HepG2 (cell line): ENCODE results near the gene DTYMK. TPM values are rescaled to one million over a fixed set of nuclear protein-coding genes. Genes with fewer than 3 reads are reported as not detected.

Source experiments
- ATAC-seq: fragments of 200-7000 bp; cut with Tn5 transposase; 3 replicates; pipeline ENCODE4 v1.9.1; 2020; ENCODE audit warnings: mild to moderate bottlenecking, moderate library complexity
- BruUV-seq: library from RNA; stranded (reverse); fragments of 400-500 nt; replicated peaks from 2 replicates; lab custom pipeline; 2021; lab: Mats Ljungman, UMichigan
- CTCF ChIA-PET: fragments of 300-600 bp; formaldehyde crosslinking; extraction: SDS; loops from one replicate; lab custom pipeline; 2021; ENCODE audit warnings: low total read pairs, inconsistent platforms, low intra/inter-chr PET ratio; lab: Yijun Ruan, JAX
- POLR2A ChIA-PET: fragments of 350-600 bp; sonication (Branson Sonifier 250); formaldehyde crosslinking; loops from one replicate; lab custom pipeline; 2020; ENCODE audit warnings: antibody characterized with exemption, inconsistent platforms; lab: Yijun Ruan, JAX
- DNase-seq: peaks from one replicate; pipeline ENCODE4 v3.0.0-alpha.2; 2015; ENCODE audit warnings: low spot score
- FAIRE-seq: peaks from 3 replicates; lab custom pipeline; 2011; peaks lifted over from hg19 to GRCh38; lab: Jason Lieb, UNC
- H2AFZ ChIP-seq: one replicate; pipeline ENCODE4 v1.6.1; 2011; ENCODE audit warnings: low read length, inconsistent platforms
- H3K27ac ChIP-seq: fragments of 300-600 bp; 3 replicates; pipeline ENCODE4 v1.8.0; 2011; ENCODE audit warnings: mixed run types, mild to moderate bottlenecking, mixed read lengths, low read length, inconsistent platforms; ENCODE audit not compliant: insufficient read depth; ENCODE audit errors: extremely low read length
- H3K27me3 ChIP-seq, 2 experiments: fragments of 200-600 bp in 1 of 2; 2 replicates in 1 of 2; 3 replicates in 1 of 2; pipeline versions ENCODE4 v1.6.0 to v1.8.0; 2011; ENCODE audit warnings: low read length in 2 of 2, mild to moderate bottlenecking in 2 of 2, moderate library complexity in 2 of 2, inconsistent platforms in 1 of 2; ENCODE audit not compliant: insufficient read depth in 2 of 2, control insufficient read depth in 1 of 2
- H3K36me3 ChIP-seq, 2 experiments: fragments of 200-600 bp in 1 of 2; replicated peaks in 1 of 2; 2 replicates in 1 of 2; 3 replicates in 1 of 2; pipeline versions ENCODE4 v1.5.1 to v1.8.0; 2011; ENCODE audit warnings: low read length in 2 of 2, inconsistent platforms in 1 of 2; ENCODE audit not compliant: insufficient read depth in 2 of 2, control insufficient read depth in 1 of 2
- H3K4me1 ChIP-seq: 2 replicates; pipeline ENCODE4 v1.5.1; 2012; ENCODE audit warnings: low read length, inconsistent platforms; ENCODE audit not compliant: insufficient read depth
- H3K4me2 ChIP-seq: 2 replicates; pipeline ENCODE4 v1.6.0; 2011; ENCODE audit warnings: low read depth, low read length, inconsistent platforms
- H3K4me3 ChIP-seq, 3 experiments: fragments of 200-600 bp in 1 of 3; sonication (generic), shearing (Covaris generic) in 1 of 3; replicated peaks in 1 of 3; 2 replicates each; pipeline ENCODE4 v1.5.1; 2011 to 2016; ENCODE audit warnings: low read length in 3 of 3, inconsistent platforms in 2 of 3, low read depth in 2 of 3, mild to moderate bottlenecking in 2 of 3, control low read depth in 1 of 3, mixed read lengths in 1 of 3; ENCODE audit not compliant: insufficient read depth in 1 of 3
- H3K79me2 ChIP-seq: one replicate; pipeline ENCODE4 v1.6.1; 2011; ENCODE audit warnings: low read length, inconsistent platforms; ENCODE audit not compliant: insufficient read depth
- H3K9ac ChIP-seq: 2 replicates; pipeline ENCODE4 v1.6.0; 2011; ENCODE audit warnings: mild to moderate bottlenecking, low read depth, low read length, inconsistent platforms; ENCODE audit not compliant: insufficient read depth
- H3K9me3 ChIP-seq: 2 replicates; pipeline ENCODE4 v1.5.1; 2012; ENCODE audit warnings: mild to moderate bottlenecking, low read length
- H4K20me1 ChIP-seq: 2 replicates; pipeline ENCODE4 v1.6.0; 2011; ENCODE audit warnings: inconsistent platforms, mild to moderate bottlenecking, low read length, moderate library complexity; ENCODE audit not compliant: insufficient read depth
- CBFB ChIP-seq: sonication (generic); formaldehyde crosslinking; IDR thresholded peaks from 2 replicates; pipeline ENCODE4 v1.4.0; 2020; ENCODE audit warnings: missing genetic modification reagents
- HDAC1 ChIP-seq: sonication (generic); formaldehyde crosslinking; IDR thresholded peaks from 2 replicates; pipeline ENCODE4 v1.5.1; 2020; ENCODE audit warnings: mild to moderate bottlenecking, missing genetic modification reagents
- KDM3A ChIP-seq: IDR thresholded peaks from 2 replicates; pipeline ENCODE4 v1.6.1; 2018; ENCODE audit warnings: low read depth, missing compliant biosample characterization
- KDM4B ChIP-seq: sonication (generic); formaldehyde crosslinking; IDR thresholded peaks from 2 replicates; pipeline ENCODE4 v1.4.0; 2020; ENCODE audit warnings: missing genetic modification reagents
- MBNL3 ChIP-seq: fragments of 250-450 bp; sonication (Bioruptor Pico); conservative IDR thresholded peaks from 2 replicates; pipeline ENCODE4 v1.8.0; 2022; ENCODE audit warnings: mild to moderate bottlenecking, inconsistent platforms
- ZFP1 ChIP-seq: IDR thresholded peaks from 2 replicates; pipeline ENCODE4 v1.6.1; 2016
- ZNF547 ChIP-seq: sonication (generic); formaldehyde crosslinking; IDR thresholded peaks from 2 replicates; pipeline ENCODE4 v1.5.1; 2020; ENCODE audit warnings: mild to moderate bottlenecking, missing genetic modification reagents
- ZNF549 ChIP-seq: sonication (generic); formaldehyde crosslinking; IDR thresholded peaks from 2 replicates; pipeline ENCODE4 v1.5.0; 2020; ENCODE audit warnings: missing genetic modification reagents
- ZNF558 ChIP-seq: sonication (generic); formaldehyde crosslinking; IDR thresholded peaks from 2 replicates; pipeline ENCODE4 v1.9.0; 2022; ENCODE audit warnings: mild to moderate bottlenecking, missing genetic modification reagents, borderline replicate concordance
- WGBS: methylation state at CpG from one replicate; pipeline ENCODE4 v1.1.6; 2017; ENCODE audit warnings: low lambda C conversion rate; 5-methylcytosine and 5-hydroxymethylcytosine counted together
- in situ Hi-C: cut with HindIII; loops from 2 replicates; pipeline ENCODE4 v1.10.0; 2017; ENCODE audit warnings: low pct_unique_long_range_greater_than_20kb; ENCODE audit not compliant: extremely low pct_ligation_motif_present
- intact Hi-C: fragments of 100-400 bp; cut with micrococcal nuclease; formaldehyde crosslinking; loops from one replicate; pipeline ENCODE4 v1.10.0; 2022; ENCODE audit not compliant: unreplicated experiment
- polyA plus RNA-seq, 8 experiments: library from polyadenylated mRNA; depleted of rRNA in 3 of 8; stranded (reverse) in 7 of 8; unstranded in 1 of 8; fragments of >200 nt; fragmentation: Illumina TruSeq in 4 of 8; extraction: Trizol in 4 of 8; gene quantifications; 2 replicates each; pipeline versions ENCODE4 v1.2.1 to v1.2.3, GENCODE V29; 2011 to 2016; ENCODE audit warnings: low read depth in 4 of 8, missing spikeins in 1 of 8, mixed read lengths in 1 of 8; ENCODE audit not compliant: insufficient read depth in 1 of 8
- total RNA-seq, 5 experiments: library from RNA; depleted of rRNA; stranded (reverse); fragments of >200 nt; fragmentation: Illumina TruSeq; extraction: Trizol; gene quantifications; 2 replicates each; pipeline ENCODE4 v1.2.3, GENCODE V29; 2016; ENCODE audit warnings: low read depth in 1 of 5
- TF ChIP-seq, protein P1 (sequence below): fragments of 450-650 bp; IDR thresholded peaks from 2 replicates; pipeline ENCODE4 v1.6.1; 2017
- TF ChIP-seq, protein P2 (sequence below): sonication (generic); formaldehyde crosslinking; IDR thresholded peaks from 2 replicates; pipeline ENCODE4 v1.5.0; 2020; ENCODE audit warnings: mild to moderate bottlenecking, missing genetic modification reagents
- TF ChIP-seq, protein P3 (sequence below): IDR thresholded peaks from 2 replicates; pipeline ENCODE4 v1.6.1; 2012; ENCODE audit warnings: low read depth, low read length, improper control_type of control experiment

The DTYMK gene
- total and polyA plus RNA-seq, 2 of the 13 experiments (the other 11 are each of a cell fraction or from before 2014, with no cell fraction given) = 57.5 to 134 TPM

DNA sequence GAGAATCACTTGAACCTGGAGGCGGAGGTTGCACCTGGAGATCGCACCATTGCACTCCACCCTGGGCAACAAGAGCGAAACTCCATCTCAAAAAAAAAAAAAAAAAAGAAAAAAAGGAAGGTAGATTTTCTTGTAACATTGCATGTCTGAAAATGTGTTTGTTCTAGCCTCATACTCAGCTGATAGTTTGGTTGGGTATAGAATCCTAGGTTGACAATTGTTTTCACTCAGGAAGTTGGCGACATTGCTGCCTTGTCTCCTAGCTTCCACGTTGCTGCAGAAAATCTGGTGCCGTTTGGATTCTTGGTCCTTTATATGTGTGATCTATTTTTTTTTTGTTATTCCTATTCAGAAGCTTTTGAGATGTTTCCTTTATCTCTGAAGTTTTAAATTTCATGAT is 19.9 kb upstream of the DTYMK start:
- ChIA-PET CTCF (no interaction called here), POLR2A (no interaction called here)
- 97% methylated on average over 6 of the region's 6 CpGs for WGBS
- H2AFZ ChIP-seq = no peak overlapping the region
- intact Hi-C loops = no loop called here
- TF ChIP-seq, protein P1, sequence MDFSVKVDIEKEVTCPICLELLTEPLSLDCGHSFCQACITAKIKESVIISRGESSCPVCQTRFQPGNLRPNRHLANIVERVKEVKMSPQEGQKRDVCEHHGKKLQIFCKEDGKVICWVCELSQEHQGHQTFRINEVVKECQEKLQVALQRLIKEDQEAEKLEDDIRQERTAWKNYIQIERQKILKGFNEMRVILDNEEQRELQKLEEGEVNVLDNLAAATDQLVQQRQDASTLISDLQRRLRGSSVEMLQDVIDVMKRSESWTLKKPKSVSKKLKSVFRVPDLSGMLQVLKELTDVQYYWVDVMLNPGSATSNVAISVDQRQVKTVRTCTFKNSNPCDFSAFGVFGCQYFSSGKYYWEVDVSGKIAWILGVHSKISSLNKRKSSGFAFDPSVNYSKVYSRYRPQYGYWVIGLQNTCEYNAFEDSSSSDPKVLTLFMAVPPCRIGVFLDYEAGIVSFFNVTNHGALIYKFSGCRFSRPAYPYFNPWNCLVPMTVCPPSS = no peak
- peak; percentile 99 for TF ChIP-seq ZFP1 (CRISPR knock-in tag)
- ATAC-seq (no peak), FAIRE-seq (no peak), DNase-seq (no peak)
- no TSS peak for BruUV-seq
- peaks cover 15% of the 10 kb centered on the region for H3K4me1 ChIP-seq
- H3K9ac ChIP-seq = no peak overlapping the region
- no peak overlapping the region for H3K27ac ChIP-seq
- H3K4me3 ChIP-seq = no peak overlapping the region
- no peak overlapping the region for H3K4me2 ChIP-seq
- peaks cover 13% of the 10 kb centered on the region; the same call in 1 of the 2 replicates for H3K9me3 ChIP-seq
- peaks cover 18% of the 10 kb centered on the region; the same call in 1 of the 2 replicates for H4K20me1 ChIP-seq
- H3K27me3 ChIP-seq = no peaks in the 10 kb centered on the region
- in situ Hi-C loops = no loop called here
- H3K36me3 ChIP-seq = peaks cover 34 to 64% of the 10 kb centered on the region in 2 experiments
- peaks cover 22% of the 10 kb centered on the region for H3K79me2 ChIP-seq

DNA sequence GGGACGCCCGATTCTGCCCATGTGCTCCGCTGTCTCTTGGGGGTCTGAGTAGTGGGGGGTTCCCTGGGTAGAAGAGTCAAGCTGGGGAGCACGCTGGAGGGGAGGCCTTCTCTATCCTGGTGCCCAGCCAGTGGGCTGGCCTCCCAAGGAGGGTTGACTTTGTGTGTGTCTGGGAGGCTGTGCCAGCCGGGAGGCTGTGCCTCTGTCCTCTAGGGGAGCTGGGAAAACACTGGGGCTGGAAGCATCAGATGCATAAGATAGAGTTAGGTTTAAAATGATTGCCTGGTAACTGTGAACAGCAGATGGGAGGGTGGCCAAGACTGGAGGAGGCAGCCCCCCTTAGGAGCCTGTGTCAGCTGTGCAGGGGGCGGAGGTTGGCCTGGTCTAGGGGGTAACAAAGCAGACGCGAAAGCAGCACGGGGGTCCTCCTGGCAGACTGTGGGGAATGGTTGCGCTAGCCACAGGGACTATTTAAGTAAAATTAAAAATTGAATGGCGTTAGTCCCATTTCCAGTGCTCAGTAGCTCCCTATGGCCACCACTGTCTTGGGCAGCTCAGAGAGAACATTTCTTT is 16.5 kb upstream of the DTYMK start:
- H3K27ac ChIP-seq = peak overlapping the region; percentile 81
- TSS peak; percentile 52 for BruUV-seq
- H3K4me3 ChIP-seq = peak overlapping the region; percentile 81 to 99 (median 94)
- TF ChIP-seq, protein P2, sequence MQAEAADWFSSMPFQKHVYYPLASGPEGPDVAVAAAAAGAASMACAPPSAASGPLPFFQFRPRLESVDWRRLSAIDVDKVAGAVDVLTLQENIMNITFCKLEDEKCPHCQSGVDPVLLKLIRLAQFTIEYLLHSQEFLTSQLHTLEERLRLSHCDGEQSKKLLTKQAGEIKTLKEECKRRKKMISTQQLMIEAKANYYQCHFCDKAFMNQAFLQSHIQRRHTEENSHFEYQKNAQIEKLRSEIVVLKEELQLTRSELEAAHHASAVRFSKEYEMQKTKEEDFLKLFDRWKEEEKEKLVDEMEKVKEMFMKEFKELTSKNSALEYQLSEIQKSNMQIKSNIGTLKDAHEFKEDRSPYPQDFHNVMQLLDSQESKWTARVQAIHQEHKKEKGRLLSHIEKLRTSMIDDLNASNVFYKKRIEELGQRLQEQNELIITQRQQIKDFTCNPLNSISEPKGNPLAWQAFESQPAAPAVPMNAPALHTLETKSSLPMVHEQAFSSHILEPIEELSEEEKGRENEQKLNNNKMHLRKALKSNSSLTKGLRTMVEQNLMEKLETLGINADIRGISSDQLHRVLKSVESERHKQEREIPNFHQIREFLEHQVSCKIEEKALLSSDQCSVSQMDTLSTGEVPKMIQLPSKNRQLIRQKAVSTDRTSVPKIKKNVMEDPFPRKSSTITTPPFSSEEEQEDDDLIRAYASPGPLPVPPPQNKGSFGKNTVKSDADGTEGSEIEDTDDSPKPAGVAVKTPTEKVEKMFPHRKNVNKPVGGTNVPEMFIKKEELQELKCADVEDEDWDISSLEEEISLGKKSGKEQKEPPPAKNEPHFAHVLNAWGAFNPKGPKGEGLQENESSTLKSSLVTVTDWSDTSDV = no peak
- TF ChIP-seq KDM3A (CRISPR knock-in tag) (no peak), KDM4B (CRISPR knock-in tag) (no peak), MBNL3 (CRISPR knock-in tag) (no peak), ZNF547 (CRISPR knock-in tag) (peak; percentile 75; the same call in 1 of the 2 replicates), ZNF558 (CRISPR knock-in tag) (no peak), ZNF549 (CRISPR knock-in tag) (no peak), HDAC1 (CRISPR knock-in tag) (peak; percentile 3; the same call in 1 of the 2 replicates), CBFB (CRISPR knock-in tag) (no peak)
- TF ChIP-seq, protein P3, sequence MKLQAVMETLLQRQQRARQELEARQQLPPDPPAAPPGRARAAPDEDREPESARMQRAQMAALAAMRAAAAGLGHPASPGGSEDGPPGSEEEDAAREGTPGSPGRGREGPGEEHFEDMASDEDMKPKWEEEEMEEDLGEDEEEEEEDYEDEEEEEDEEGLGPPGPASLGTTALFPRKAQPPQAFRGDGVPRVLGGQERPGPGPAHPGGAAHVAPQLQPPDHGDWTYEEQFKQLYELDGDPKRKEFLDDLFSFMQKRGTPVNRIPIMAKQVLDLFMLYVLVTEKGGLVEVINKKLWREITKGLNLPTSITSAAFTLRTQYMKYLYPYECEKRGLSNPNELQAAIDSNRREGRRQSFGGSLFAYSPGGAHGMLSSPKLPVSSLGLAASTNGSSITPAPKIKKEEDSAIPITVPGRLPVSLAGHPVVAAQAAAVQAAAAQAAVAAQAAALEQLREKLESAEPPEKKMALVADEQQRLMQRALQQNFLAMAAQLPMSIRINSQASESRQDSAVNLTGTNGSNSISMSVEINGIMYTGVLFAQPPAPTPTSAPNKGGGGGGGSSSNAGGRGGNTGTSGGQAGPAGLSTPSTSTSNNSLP = no peak

More for the DNA sequence above, 16.5 kb upstream of the DTYMK start:
- 44% methylated on average over 11 of the region's 11 CpGs for WGBS
- H3K79me2 ChIP-seq = peaks cover 25% of the 10 kb centered on the region
- ChIA-PET POLR2A (interaction anchor here (1.1 to 7.5 kb wide), 10 partner anchors 13 to 187 kb away, joined by 3 to 234 read pairs (median 16); partner anchors contain the start of genes D2HGDH, DTYMK and NEU4), CTCF (no interaction called here)
- H3K9me3 ChIP-seq = peaks cover 13% of the 10 kb centered on the region; the same call in 1 of the 2 replicates
- peak overlapping the region; percentile 92 for H3K4me2 ChIP-seq
- ATAC-seq (peak; percentile 10), FAIRE-seq (no peak), DNase-seq (no peak)
- peaks cover 17 to 34% of the 10 kb centered on the region in 2 experiments for H3K36me3 ChIP-seq
- peak overlapping the region; percentile 78 for H3K9ac ChIP-seq
- H2AFZ ChIP-seq = no peak overlapping the region
- H3K27me3 ChIP-seq = no peaks in the 10 kb centered on the region
- intact Hi-C loops (no loop called here), in situ Hi-C loops (no loop called here)
- peaks cover 18% of the 10 kb centered on the region; the same call in 1 of the 2 replicates for H4K20me1 ChIP-seq
- peaks cover 28% of the 10 kb centered on the region for H3K4me1 ChIP-seq
